ENCODE results near the gene KRTAP3-1. TPM values are rescaled to one million over a fixed set of nuclear protein-coding genes. Genes with fewer than 3 reads are reported as not detected.

The KRTAP3-1 gene
- total RNA-seq, 3 donors from 2014 or later (not counting 1 experiment from before 2014, with no cell fraction given), result not detected

DNA sequence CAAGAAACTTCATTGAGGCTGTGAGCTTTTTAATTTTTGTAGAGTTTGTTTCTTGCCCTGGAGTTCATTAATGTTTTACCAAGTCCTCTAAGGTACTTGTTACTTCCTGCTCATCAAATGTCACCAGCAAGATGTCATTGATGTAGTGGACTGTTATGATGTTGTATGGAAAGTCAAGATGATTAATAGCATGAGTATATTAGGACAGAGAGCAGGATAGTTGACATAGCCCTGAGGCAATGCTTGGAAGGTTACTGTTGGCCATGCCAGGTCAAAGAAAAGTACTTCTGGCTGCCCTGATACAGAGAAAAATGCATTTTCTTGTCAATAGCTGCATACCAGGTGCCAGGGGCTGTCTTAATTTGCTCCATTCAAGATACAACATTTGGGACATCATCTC, 11.4 kb upstream of the KRTAP3-1 start:
- intact Hi-C loops (cut with micrococcal nuclease), result no loop called here
- Mint-ChIP-seq H3K27ac (no peak overlapping the region), H3K27me3 (ENCODE audit: low read depth in 2 of 2) (peaks cover 20 to 24% of the 10 kb centered on the region in 2 donors), H3K36me3 (no peaks in the 10 kb centered on the region), H3K9me3 (no peaks in the 10 kb centered on the region), H3K4me3 (no peak overlapping the region), H3K4me1 (no peaks in the 10 kb centered on the region)
- Histone ChIP-seq H3K27ac (ENCODE audit: low read length) (no peak overlapping the region), H3K4me3 (ENCODE audit: low read length) (no peak overlapping the region), H3K36me3 (ENCODE audit: control insufficient read depth, insufficient read depth, low read length) (no peaks in the 10 kb centered on the region), H3K27me3 (ENCODE audit: control insufficient read depth, insufficient read depth, low read length) (no peaks in the 10 kb centered on the region), H3K9me3 (ENCODE audit: control insufficient read depth, insufficient read depth, low read length) (no peaks in the 10 kb centered on the region), H3K4me1 (ENCODE audit: control insufficient read depth, insufficient read depth, low read length) (no peaks in the 10 kb centered on the region)
- TF ChIP-seq, protein P1, sequence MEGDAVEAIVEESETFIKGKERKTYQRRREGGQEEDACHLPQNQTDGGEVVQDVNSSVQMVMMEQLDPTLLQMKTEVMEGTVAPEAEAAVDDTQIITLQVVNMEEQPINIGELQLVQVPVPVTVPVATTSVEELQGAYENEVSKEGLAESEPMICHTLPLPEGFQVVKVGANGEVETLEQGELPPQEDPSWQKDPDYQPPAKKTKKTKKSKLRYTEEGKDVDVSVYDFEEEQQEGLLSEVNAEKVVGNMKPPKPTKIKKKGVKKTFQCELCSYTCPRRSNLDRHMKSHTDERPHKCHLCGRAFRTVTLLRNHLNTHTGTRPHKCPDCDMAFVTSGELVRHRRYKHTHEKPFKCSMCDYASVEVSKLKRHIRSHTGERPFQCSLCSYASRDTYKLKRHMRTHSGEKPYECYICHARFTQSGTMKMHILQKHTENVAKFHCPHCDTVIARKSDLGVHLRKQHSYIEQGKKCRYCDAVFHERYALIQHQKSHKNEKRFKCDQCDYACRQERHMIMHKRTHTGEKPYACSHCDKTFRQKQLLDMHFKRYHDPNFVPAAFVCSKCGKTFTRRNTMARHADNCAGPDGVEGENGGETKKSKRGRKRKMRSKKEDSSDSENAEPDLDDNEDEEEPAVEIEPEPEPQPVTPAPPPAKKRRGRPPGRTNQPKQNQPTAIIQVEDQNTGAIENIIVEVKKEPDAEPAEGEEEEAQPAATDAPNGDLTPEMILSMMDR (IDR thresholded peaks at IDR 0.05), result no peak
- DNase-seq (no peak), ATAC-seq (no peak)

DNA sequence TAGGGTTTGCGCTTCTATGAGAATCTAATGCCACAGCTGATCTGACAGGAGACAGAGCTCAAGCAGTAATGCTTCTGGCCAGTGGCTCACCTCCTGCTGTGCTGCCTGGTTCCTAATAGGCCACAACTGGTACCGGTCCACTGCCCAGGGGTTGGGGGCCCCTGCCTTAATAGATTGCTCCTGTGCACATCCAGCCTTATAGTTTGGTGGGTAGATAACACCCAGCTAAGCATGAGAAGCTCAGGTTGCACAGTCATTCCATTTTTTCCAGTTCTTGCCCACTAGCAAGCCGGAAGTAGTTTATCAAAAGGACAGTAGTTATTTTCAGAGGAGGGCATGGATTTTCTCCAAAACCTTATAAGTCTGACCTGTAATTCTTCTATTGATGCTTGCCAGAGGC, 10.5 kb upstream of the KRTAP3-1 start:
- 96% methylated on average over 3 of the region's 3 CpGs for WGBS (ENCODE audit: insufficient coverage)
- Histone ChIP-seq H3K27ac (ENCODE audit: low read length) (no peak overlapping the region), H3K4me1 (ENCODE audit: control insufficient read depth, insufficient read depth, low read length) (no peaks in the 10 kb centered on the region), H3K4me3 (ENCODE audit: low read length) (no peak overlapping the region), H3K27me3 (ENCODE audit: control insufficient read depth, insufficient read depth, low read length) (no peaks in the 10 kb centered on the region), H3K9me3 (ENCODE audit: control insufficient read depth, insufficient read depth, low read length) (no peaks in the 10 kb centered on the region), H3K36me3 (ENCODE audit: control insufficient read depth, insufficient read depth, low read length) (no peaks in the 10 kb centered on the region)
- no peaks in the 10 kb centered on the region for H3K9me3 Mint-ChIP-seq
- H3K36me3 Mint-ChIP-seq, result no peaks in the 10 kb centered on the region
- ATAC-seq (no peak), DNase-seq (no peak)
- H3K4me3 Mint-ChIP-seq, result no peak overlapping the region
- intact Hi-C loops (cut with micrococcal nuclease), result no loop called here
- no peaks in the 10 kb centered on the region for H3K4me1 Mint-ChIP-seq
- H3K27me3 Mint-ChIP-seq (ENCODE audit: low read depth in 2 of 2), result peaks cover 16 to 22% of the 10 kb centered on the region in 2 donors
- TF ChIP-seq, protein P1 (IDR thresholded peaks at IDR 0.05), result no peak
- H3K27ac Mint-ChIP-seq, result no peak overlapping the region

DNA sequence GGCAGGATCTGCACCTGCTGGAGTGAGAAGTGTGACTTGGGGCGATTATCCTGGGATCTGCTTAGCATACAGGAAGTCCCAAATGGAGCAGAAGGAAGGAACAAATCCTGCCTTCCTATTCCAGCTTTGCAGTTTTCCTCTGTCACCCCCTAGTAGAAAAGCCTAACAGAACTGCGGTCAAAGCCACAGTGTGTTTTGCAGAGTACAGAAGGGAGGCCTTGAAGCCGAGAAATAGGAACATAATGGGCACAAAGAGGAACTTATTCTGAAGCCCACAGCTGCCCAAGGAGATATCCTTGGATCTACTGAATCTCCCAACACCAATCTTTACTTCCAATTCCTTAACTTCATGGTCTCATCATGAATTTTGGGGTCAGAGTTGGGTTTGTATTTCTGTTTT, 9.6 kb upstream of the KRTAP3-1 start:
- no peaks in the 10 kb centered on the region for H3K27me3 ChIP-seq (ENCODE audit: control insufficient read depth, insufficient read depth, low read length)
- no peaks in the 10 kb centered on the region for H3K9me3 ChIP-seq (ENCODE audit: control insufficient read depth, insufficient read depth, low read length)
- intact Hi-C loops (cut with micrococcal nuclease), result no loop called here
- Mint-ChIP-seq H3K27me3 (ENCODE audit: low read depth in 2 of 2) (peaks cover 16 to 18% of the 10 kb centered on the region in 2 donors), H3K9me3 (no peaks in the 10 kb centered on the region), H3K4me3 (no peak overlapping the region), H3K4me1 (no peaks in the 10 kb centered on the region), H3K36me3 (no peaks in the 10 kb centered on the region), H3K27ac (no peak overlapping the region)
- WGBS (ENCODE audit: insufficient coverage), result 59% methylated on average over 3 of the region's 3 CpGs
- ATAC-seq (no peak), DNase-seq (no peak)
- TF ChIP-seq, protein P1 (IDR thresholded peaks at IDR 0.05), result no peak
- no peak overlapping the region for H3K27ac ChIP-seq (ENCODE audit: low read length)
- H3K4me1 ChIP-seq (ENCODE audit: control insufficient read depth, insufficient read depth, low read length), result no peaks in the 10 kb centered on the region
- no peak overlapping the region for H3K4me3 ChIP-seq (ENCODE audit: low read length)
- no peaks in the 10 kb centered on the region for H3K36me3 ChIP-seq (ENCODE audit: control insufficient read depth, insufficient read depth, low read length)

DNA sequence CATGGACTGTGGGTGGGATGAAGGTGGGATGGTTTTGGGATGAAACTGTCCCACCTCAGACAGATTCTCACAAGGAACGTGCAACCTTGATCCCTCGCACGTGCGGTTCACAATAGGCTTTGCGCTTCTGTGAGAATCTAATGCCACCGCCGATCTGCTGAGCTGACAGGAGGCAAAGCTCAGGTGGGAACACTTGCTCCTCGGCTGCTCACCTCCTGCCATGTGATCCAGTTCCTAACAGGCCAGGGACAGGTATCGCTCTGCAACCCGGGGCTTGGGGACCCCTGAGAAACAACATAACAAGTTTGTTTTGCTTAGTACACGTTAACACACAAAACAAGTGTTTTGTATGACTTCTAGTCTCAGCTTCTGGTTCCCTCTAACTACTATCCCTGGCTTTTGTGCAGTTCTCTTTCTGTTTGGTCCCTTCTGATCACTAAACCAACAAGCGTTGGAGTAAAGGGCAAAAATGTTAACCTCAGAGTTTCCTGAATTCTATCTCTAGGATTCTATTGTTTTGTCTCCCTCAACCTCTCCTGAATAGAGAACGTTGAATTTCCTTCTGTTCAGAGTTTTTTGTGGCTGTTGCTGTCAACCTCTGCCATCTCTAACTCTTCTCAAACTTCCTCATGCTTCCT, 7.8 kb upstream of the KRTAP3-1 start:
- Mint-ChIP-seq H3K9me3 (no peaks in the 10 kb centered on the region), H3K4me1 (no peaks in the 10 kb centered on the region), H3K27me3 (ENCODE audit: low read depth in 2 of 2) (peaks cover 13 to 17% of the 10 kb centered on the region in 2 donors), H3K4me3 (no peak overlapping the region), H3K27ac (no peak overlapping the region), H3K36me3 (no peaks in the 10 kb centered on the region)
- H3K27ac ChIP-seq (ENCODE audit: low read length), result no peak overlapping the region
- no peak overlapping the region for H3K4me3 ChIP-seq (ENCODE audit: low read length)
- ATAC-seq (no peak), DNase-seq (no peak)
- H3K9me3 ChIP-seq (ENCODE audit: control insufficient read depth, insufficient read depth, low read length), result no peaks in the 10 kb centered on the region
- no peaks in the 10 kb centered on the region for H3K4me1 ChIP-seq (ENCODE audit: control insufficient read depth, insufficient read depth, low read length)
- intact Hi-C loops (cut with micrococcal nuclease), result no loop called here
- no peaks in the 10 kb centered on the region for H3K36me3 ChIP-seq (ENCODE audit: control insufficient read depth, insufficient read depth, low read length)
- H3K27me3 ChIP-seq (ENCODE audit: control insufficient read depth, insufficient read depth, low read length), result no peaks in the 10 kb centered on the region
- WGBS (ENCODE audit: insufficient coverage), result 83% methylated on average over 13 of the region's 13 CpGs
- TF ChIP-seq, protein P1 (IDR thresholded peaks at IDR 0.05), result no peak

Data from natural killer cell (primary cell).